Panc1 (cell line): ENCODE measurements around the gene ZC3H7A. TPM values are rescaled to one million over a fixed set of nuclear protein-coding genes. Genes with fewer than 3 reads are reported as not detected.

ENCODE experiments used
- ATAC-seq: fragments of 200-7000 bp; cut with Tn5 transposase; 2 replicates; pipeline ENCODE4 v1.9.1; 2020; ENCODE audit warnings: mild to moderate bottlenecking, moderate library complexity
- BruUV-seq: library from RNA; stranded (reverse); fragments of 400-500 nt; replicated peaks from 2 replicates; lab custom pipeline; 2021; lab: Mats Ljungman, UMichigan
- CTCF ChIA-PET: fragments of 300-600 bp; sonication (Branson Sonifier 250); formaldehyde crosslinking; loops from one replicate; lab custom pipeline; 2022; ENCODE audit warnings: antibody characterized with exemption; lab: Charles Lee
- POLR2A ChIA-PET: fragments of 300-600 bp; sonication (Branson Sonifier 250); formaldehyde crosslinking; loops from one replicate; lab custom pipeline; 2022; ENCODE audit warnings: antibody characterized with exemption; lab: Charles Lee
- DNase-seq: peaks from one replicate; pipeline ENCODE4 v3.0.0-alpha.2; 2010; ENCODE audit warnings: low read depth, low spot score
- H3K27ac ChIP-seq: 2 replicates; pipeline ENCODE4 v1.5.1; 2011; ENCODE audit warnings: mild to moderate bottlenecking, low read length, inconsistent platforms
- H3K27me3 ChIP-seq: fragments of 200-500 bp; sonication (Bioruptor generic); 2 replicates; pipeline ENCODE4 v1.6.0; 2014; ENCODE audit warnings: low read length, inconsistent platforms; ENCODE audit not compliant: control insufficient read depth, insufficient read depth
- H3K36me3 ChIP-seq: fragments of 200-500 bp; sonication (Bioruptor generic); 2 replicates; pipeline ENCODE4 v1.5.1; 2014; ENCODE audit warnings: inconsistent platforms, mild to moderate bottlenecking, low read length, moderate library complexity; ENCODE audit not compliant: control insufficient read depth, insufficient read depth
- H3K4me1 ChIP-seq: 2 replicates; pipeline ENCODE4 v1.5.1; 2011; ENCODE audit warnings: inconsistent platforms, mild to moderate bottlenecking, low read length, moderate library complexity; ENCODE audit not compliant: control insufficient read depth, insufficient read depth
- H3K4me3 ChIP-seq, 2 experiments: 2 replicates each; pipeline ENCODE4 v1.5.1; 2011 to 2012; ENCODE audit warnings: low read depth in 2 of 2, low read length in 2 of 2, mild to moderate bottlenecking in 2 of 2, inconsistent platforms in 1 of 2, moderate library complexity in 1 of 2
- H3K9me3 ChIP-seq: fragments of 200-500 bp; sonication (Bioruptor generic); 2 replicates; pipeline ENCODE4 v1.5.1; 2014; ENCODE audit warnings: low read depth, mild to moderate bottlenecking, inconsistent platforms, low read length, moderate library complexity; ENCODE audit not compliant: control insufficient read depth, insufficient read depth
- POLR2AphosphoS5 ChIP-seq: IDR thresholded peaks from 2 replicates; pipeline ENCODE4 v1.6.1; 2012; ENCODE audit warnings: mild to moderate bottlenecking, low read depth, low read length, moderate library complexity
- REST ChIP-seq, 2 experiments: IDR thresholded peaks; 2 replicates each; pipeline ENCODE4 v1.6.1; 2011 to 2012; ENCODE audit warnings: low read depth in 2 of 2, control low read depth in 1 of 2, low read length in 1 of 2, mild to moderate bottlenecking in 1 of 2, moderate library complexity in 1 of 2; ENCODE audit not compliant: insufficient read depth in 1 of 2
- SIN3A ChIP-seq: IDR thresholded peaks from 2 replicates; pipeline ENCODE4 v1.6.1; 2012; ENCODE audit warnings: low read depth, mild to moderate bottlenecking, low read length, moderate library complexity, borderline replicate concordance; ENCODE audit not compliant: insufficient read depth
- TCF7L2 ChIP-seq: IDR thresholded peaks from 2 replicates; pipeline ENCODE4 v1.6.1; 2011; ENCODE audit warnings: mild to moderate bottlenecking, low read depth, low read length, inconsistent platforms
- in situ Hi-C: cut with HindIII; loops from 2 replicates; pipeline ENCODE4 v1.10.0; 2016; ENCODE audit warnings: low sequenced_read_pairs, low pct_unique_long_range_greater_than_20kb
- intact Hi-C: fragments of 100-400 bp; cut with micrococcal nuclease; formaldehyde crosslinking; loops from one replicate; pipeline ENCODE4 v1.10.0; 2022; ENCODE audit not compliant: unreplicated experiment
- total RNA-seq: library from RNA; stranded (reverse); gene quantifications from one replicate; pipeline ENCODE4 v1.2.1, GENCODE V29; 2021; ENCODE audit not compliant: unreplicated experiment
- TF ChIP-seq, protein P1 (sequence below): fragments of 450-650 bp; IDR thresholded peaks from 2 replicates; pipeline ENCODE4 v1.5.1; 2017; ENCODE audit warnings: mild to moderate bottlenecking

ZC3H7A gene
- total RNA-seq, 1 experiment from 2014 or later, result 52.3 TPM

DNA sequence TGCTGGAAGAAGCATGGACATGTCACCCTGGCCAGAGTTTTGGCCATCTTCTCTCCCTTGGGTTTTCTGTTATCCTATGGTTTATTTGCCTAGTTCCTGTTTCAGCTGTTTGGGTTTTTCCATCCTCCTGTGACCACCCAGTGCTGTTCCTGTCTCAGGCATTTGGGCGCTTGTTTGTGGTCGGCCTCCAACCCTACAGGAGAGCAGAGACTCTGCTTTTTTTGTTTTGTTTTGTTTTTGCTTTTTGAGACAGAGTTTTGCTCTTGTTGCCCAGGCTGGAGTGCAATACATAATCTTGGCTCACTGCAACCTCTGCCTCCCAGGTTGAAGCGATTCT, 3.3 kb upstream of the ZC3H7A start:
- Histone ChIP-seq H3K9me3 (no peaks in the 10 kb centered on the region), H3K27me3 (no peaks in the 10 kb centered on the region), H3K4me1 (peaks cover 4% of the 10 kb centered on the region; the same call in 1 of the 2 replicates), H3K27ac (no peak overlapping the region), H3K4me3 (no peak overlapping the region), H3K36me3 (no peaks in the 10 kb centered on the region; the same call in 1 of the 2 replicates)
- CTCF ChIA-PET, result no interaction called here
- TF ChIP-seq REST (IDR thresholded peaks at IDR 0.05; ENCODE audit: insufficient read depth in 1 of 2, low read depth in 2 of 2, low read length in 1 of 2) (no peak), POLR2AphosphoS5 (no peak), TCF7L2 (no peak), SIN3A (no peak)
- TF ChIP-seq, protein P1, sequence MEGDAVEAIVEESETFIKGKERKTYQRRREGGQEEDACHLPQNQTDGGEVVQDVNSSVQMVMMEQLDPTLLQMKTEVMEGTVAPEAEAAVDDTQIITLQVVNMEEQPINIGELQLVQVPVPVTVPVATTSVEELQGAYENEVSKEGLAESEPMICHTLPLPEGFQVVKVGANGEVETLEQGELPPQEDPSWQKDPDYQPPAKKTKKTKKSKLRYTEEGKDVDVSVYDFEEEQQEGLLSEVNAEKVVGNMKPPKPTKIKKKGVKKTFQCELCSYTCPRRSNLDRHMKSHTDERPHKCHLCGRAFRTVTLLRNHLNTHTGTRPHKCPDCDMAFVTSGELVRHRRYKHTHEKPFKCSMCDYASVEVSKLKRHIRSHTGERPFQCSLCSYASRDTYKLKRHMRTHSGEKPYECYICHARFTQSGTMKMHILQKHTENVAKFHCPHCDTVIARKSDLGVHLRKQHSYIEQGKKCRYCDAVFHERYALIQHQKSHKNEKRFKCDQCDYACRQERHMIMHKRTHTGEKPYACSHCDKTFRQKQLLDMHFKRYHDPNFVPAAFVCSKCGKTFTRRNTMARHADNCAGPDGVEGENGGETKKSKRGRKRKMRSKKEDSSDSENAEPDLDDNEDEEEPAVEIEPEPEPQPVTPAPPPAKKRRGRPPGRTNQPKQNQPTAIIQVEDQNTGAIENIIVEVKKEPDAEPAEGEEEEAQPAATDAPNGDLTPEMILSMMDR, result no peak
- ATAC-seq (no peak), DNase-seq (no peak)
- no TSS peak for BruUV-seq
- POLR2A ChIA-PET, result interaction anchor here (0.6 kb wide), 1 partner anchor 1068 kb away, joined by 3 read pairs; no protein-coding TSS in a partner anchor
- intact Hi-C loops, result no loop called here
- in situ Hi-C loops, result no loop called here

GRCh38 chr16:11799509-11800381, 2.7 kb upstream of the ZC3H7A start:
- BruUV-seq, result no TSS peak
- TF ChIP-seq, protein P1, result no peak
- TF ChIP-seq POLR2AphosphoS5, result no peak
- no peak for TF ChIP-seq SIN3A
- no peak for TF ChIP-seq TCF7L2
- no peak for TF ChIP-seq REST (IDR thresholded peaks at IDR 0.05; ENCODE audit: insufficient read depth in 1 of 2, low read depth in 2 of 2, low read length in 1 of 2)
- H3K27me3 ChIP-seq, result no peaks in the 10 kb centered on the region
- in situ Hi-C loops (no loop called here), intact Hi-C loops (no loop called here)
- POLR2A ChIA-PET, result interaction anchor here (0.6 kb wide), 1 partner anchor 1067 kb away, joined by 3 read pairs; no protein-coding TSS in a partner anchor
- H3K36me3 ChIP-seq, result no peaks in the 10 kb centered on the region; the same call in none of the 2 replicates
- no peaks in the 10 kb centered on the region for H3K9me3 ChIP-seq
- H3K4me1 ChIP-seq, result peaks cover 10% of the 10 kb centered on the region
- CTCF ChIA-PET, result no interaction called here
- no peak for DNase-seq
- ATAC-seq, result no peak
- H3K4me3 ChIP-seq, result no peak overlapping the region
- H3K27ac ChIP-seq, result no peak overlapping the region
